Left colon (tissue), 2 donors: Measurements from ENCODE around the gene KRTAP12-1. TPM values are rescaled to one million over a fixed set of nuclear protein-coding genes. Genes with fewer than 3 reads are reported as not detected.
A peak's percentile ranks its signal among the peaks of the same experiment; 100 is the strongest.
"Not testable (repeated sequence)": the region's sequence is repeated elsewhere in the genome, so short reads cannot be mapped to it uniquely, and the experiment has no call there.

ENCODE experiments used
- ATAC-seq: fragments of 200-7000 bp; cut with Tn5 transposase; one replicate; pipeline ENCODE4 v1.9.1; 2020; ENCODE audit warnings: mild to moderate bottlenecking, moderate library complexity
- DNase-seq, 2 donors: peaks; one replicate each; pipeline ENCODE4 v3.0.0-alpha.2; 2020
- intact Hi-C, 2 donors: fragments of 100-400 bp; cut with DNase I in 1 of 2; cut with micrococcal nuclease in 1 of 2; formaldehyde crosslinking; loops; one replicate each; pipeline versions ENCODE4 v1.11.2 to v1.14.0; 2022; cut with DNase I, micrococcal nuclease
- total RNA-seq, 2 donors: library from RNA; stranded (reverse); fragmentation: NEBNext Ultra II Directional; extraction: Animal tissue kit (Norgen Biotek cat#: 25700); gene quantifications; one replicate each; pipeline ENCODE4 v1.2.1, GENCODE V29; 2021
- donor health status: DM: no; HTN: no; CAD: no.
- donor health status: DM: yes; HTN: yes; CAD: no.

The KRTAP12-1 gene
- total RNA-seq, 2 donors from 2014 or later = not detected

- DNase-seq = no peak
- intact Hi-C loops = no loop called here
- no peak for ATAC-seq
Measured at GRCh38 chr21:44684077-44684476, 2.1 kb upstream of the KRTAP12-1 start.

- no peak for DNase-seq
- intact Hi-C loops = no loop called here
- ATAC-seq = no peak
Measured at GRCh38 chr21:44682580-44683151, 703 bp upstream of the KRTAP12-1 start.

GRCh38 chr21:44681152-44681551 lies 811 bp downstream of the KRTAP12-1 start:
- intact Hi-C loops = no loop called here
- no peak for ATAC-seq
- no peak for DNase-seq

- ATAC-seq = no peak
- DNase-seq = no peak
- intact Hi-C loops = no loop called here
Measured at GRCh38 chr21:44677881-44678280, 4.1 kb downstream of the KRTAP12-1 start.

GRCh38 chr21:44671911-44672310 lies 10.1 kb downstream of the KRTAP12-1 start:
- no peak for DNase-seq
- intact Hi-C loops = no loop called here
- no peak for ATAC-seq

DNA sequence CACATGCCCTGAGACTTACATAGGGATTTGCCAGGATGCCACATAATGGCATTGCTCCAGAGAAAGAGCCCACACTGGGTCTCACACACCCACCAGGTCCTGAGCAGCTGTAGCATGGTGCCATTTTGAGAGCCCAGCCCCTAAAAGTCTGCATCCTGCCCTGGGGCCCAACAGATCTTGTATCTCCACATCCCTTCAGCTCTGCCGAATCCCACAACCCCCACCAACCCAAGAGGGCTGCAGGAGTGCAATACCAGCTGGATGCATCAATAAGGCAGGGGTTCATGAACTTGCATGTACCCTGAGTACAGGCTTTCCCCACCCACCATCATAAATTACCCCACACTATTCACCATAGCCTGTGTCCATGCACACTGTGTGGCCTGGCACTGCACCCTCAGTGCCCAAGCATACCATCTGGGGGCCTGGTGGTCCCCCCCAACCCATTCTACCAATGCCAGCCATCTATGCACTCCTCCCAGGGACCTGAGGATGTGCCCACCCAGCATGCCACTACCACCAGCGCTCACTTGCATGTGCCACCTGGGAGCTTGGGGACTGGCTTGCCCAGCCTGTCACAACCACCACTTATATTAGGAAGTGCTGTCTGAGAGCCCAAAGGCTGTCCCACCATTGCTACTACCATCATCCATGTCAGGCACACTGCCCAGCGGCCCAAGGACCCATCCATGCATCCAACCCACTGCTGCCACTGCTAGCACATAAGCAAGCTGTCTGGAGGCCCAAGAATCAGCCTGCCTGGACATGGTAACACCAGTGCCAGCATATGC lies 11.1 kb downstream of the KRTAP12-1 start:
- intact Hi-C loops = no loop called here
- no peak for DNase-seq
- no peak for ATAC-seq

DNA sequence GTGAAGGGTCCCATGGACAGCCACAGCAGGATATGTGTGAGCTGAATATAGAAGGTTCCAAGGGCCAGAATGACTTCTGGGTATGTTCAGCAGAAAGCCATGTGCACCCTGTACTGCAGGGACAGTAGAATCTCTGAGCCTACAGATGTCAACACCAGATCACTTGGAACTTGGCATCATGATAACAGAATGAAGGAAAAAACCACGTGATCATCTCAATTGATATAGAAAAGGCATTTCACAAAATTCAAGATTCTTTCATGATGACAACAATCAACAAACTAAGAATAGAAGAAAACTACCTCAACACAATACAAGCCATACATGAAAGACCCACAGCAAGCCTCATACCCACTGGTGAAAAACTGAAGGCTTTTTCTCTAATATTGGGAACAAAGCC lies 14.4 kb downstream of the KRTAP12-1 start:
- ATAC-seq (no peak), DNase-seq (no peak)
- intact Hi-C loops = no loop called here

DNA sequence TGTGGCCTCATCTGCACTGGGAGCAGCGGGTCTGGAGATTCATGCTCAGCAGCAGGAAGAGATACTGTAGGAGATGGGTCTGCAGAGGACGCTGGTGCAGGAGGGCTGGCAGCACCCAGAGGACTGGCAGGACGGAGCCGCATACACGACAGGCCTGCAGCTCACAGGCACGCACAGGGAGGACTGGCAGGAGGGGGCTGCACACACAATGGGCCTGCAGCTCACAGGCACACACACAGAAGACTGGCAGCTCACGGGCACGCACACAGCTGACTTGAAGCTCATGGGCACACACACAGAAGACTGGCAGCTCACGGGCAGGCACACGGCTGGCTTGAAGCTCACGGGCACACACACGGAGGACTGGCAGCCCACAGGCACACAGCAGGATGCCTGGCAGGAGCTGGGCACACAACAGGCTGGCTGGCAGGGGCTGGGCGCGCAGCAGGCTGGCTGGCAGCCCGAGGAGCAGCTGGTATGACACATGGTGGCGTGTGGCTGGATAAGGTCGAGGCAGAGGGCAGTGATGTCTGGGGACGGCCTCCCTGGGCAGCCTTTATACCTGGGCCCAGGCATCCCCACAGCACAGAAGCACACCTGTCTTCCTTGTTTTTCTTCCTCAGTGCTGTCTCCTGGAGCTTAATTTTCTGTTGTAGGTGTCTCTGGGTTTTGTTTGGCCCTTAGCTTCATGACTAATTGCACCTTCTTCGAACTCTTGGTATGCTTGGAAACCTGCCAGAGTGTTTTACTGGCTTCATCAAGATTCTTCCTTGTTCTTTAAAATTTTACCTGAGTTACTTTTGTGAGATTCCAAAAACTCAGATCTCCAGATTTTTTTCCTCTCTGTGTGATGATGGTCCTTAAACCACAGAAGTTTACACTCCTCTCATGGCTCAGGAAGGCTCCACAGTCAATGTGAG lies 15.3 kb downstream of the KRTAP12-1 start, which contains the start of gene KRTAP12-2:
Gene KRTAP12-2, minus strand, starts transcription at position 527 of the 920 bp plus-strand sequence. Its CDS starts 41 bp downstream, at position 486.
- intact Hi-C loops = no loop called here
- DNase-seq (no peak), ATAC-seq (no peak)

GRCh38 chr21:44664691-44665090 lies 17.3 kb downstream of the KRTAP12-1 start:
- intact Hi-C loops = no loop called here
- ATAC-seq = no peak
- DNase-seq = no peak

- DNase-seq, intact Hi-C loops, ATAC-seq: not testable (repeated sequence)
Measured at GRCh38 chr21:44661567-44661966, 20.4 kb downstream of the KRTAP12-1 start.

GRCh38 chr21:44658913-44659595 lies 22.9 kb downstream of the KRTAP12-1 start:
- ATAC-seq (no peak), DNase-seq (no peak)
- intact Hi-C loops = no loop called here

DNA sequence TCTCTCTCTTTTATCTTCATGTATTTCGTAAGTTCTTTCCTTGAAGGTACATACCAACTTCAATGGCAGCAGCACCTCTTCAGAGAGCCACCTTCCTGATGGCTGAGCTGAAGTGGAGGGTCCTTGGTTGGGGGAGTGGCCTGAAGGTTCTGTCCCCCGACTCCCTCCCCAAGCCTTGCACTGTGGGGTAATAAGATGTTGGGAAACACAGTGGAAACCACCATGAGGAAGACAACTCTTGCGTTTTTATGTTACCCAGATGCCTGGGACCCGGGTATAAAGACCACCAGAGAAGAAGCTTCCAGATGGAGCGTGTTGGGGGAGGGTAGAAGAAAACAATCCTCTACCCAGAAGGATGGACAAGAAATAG lies 23.4 kb downstream of the KRTAP12-1 start:
- DNase-seq (no peak), ATAC-seq (no peak)
- intact Hi-C loops = no loop called here

DNA sequence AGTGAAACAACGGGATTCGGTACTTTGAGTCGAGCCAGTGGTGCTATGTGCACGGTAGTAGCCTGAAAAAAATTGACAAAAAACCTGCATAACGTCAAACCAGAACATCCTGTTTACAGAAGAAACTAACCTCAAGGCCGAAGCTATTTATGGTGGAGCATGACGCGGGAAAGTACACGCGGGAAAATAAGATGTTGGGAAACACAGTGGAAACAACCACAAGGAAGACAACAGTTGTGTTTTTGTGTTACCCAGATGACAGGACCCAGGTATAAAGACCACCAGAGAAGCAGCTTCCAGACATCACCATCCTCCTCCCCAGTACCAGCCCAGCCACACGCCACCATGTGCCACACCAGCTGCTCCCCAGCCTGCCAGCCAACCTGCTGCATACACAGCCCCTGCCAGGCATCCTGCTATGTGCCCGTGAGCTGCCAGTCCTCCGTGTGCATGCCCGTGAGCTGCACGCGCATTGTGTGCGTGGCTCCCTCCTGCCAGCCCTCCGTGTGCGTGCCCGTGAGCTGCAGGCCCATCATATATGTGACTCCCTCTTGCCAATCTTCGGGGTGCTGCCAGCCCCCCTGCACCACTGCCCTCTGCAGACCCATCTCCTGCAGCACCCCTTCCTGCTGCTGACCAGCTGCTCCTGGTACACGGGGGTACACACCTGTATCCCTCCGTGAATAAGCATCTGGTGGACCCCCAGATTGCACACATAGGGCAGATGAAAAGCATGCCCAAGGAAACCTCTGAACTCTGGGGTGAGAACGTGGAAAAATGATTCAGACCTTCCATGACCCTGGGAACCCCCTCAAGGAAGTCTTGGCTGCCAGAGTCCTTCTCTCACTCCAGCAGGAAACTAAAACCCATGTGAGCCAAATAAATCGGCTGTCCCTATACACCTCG lies 24.1 kb downstream of the KRTAP12-1 start, which contains the start of gene KRTAP12-3:
Gene KRTAP12-3, plus strand, starts transcription at position 298 of the 906 bp plus-strand sequence. Its CDS starts 48 bp downstream, at position 346.
- no peak for DNase-seq
- intact Hi-C loops = no loop called here
- ATAC-seq = no peak

GRCh38 chr21:44656868-44657267 lies 25.1 kb downstream of the KRTAP12-1 start:
- ATAC-seq (no peak), DNase-seq (no peak)
- intact Hi-C loops = no loop called here

DNA sequence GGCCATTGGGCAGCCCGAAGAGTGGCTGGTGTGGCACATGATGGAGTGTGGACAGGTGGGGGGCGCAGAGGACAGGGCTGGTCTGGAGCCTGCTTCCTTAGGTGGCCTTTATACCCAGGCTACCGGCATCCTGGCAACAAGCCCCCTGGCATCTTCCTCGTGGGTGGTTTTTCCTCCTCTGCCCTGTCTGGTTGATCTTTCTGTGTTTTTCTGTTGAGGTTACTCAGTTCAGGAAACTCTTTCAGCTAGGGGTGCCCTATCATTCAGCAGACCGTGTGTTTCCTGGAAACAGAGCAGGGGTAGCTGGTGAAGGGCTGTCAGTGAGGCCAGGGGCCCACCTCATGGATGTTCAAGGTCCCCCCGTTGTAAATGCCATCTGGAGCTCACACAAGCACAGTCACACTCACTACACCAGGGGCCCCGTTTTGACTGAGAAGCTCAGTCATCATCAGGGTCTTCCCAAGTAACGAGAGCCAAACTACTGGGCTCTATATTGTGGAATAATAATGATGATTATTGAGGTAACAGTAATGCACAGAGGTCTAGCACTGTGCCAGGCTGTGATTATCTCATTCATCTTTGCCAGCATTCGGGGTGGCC lies 27.3 kb downstream of the KRTAP12-1 start, which contains the start of gene KRTAP12-4:
Gene KRTAP12-4, minus strand, starts transcription at position 84 of the 600 bp plus-strand sequence. Its CDS starts 45 bp downstream, at position 39.
- ATAC-seq (no peak), DNase-seq (no peak)
- intact Hi-C loops = no loop called here

DNA sequence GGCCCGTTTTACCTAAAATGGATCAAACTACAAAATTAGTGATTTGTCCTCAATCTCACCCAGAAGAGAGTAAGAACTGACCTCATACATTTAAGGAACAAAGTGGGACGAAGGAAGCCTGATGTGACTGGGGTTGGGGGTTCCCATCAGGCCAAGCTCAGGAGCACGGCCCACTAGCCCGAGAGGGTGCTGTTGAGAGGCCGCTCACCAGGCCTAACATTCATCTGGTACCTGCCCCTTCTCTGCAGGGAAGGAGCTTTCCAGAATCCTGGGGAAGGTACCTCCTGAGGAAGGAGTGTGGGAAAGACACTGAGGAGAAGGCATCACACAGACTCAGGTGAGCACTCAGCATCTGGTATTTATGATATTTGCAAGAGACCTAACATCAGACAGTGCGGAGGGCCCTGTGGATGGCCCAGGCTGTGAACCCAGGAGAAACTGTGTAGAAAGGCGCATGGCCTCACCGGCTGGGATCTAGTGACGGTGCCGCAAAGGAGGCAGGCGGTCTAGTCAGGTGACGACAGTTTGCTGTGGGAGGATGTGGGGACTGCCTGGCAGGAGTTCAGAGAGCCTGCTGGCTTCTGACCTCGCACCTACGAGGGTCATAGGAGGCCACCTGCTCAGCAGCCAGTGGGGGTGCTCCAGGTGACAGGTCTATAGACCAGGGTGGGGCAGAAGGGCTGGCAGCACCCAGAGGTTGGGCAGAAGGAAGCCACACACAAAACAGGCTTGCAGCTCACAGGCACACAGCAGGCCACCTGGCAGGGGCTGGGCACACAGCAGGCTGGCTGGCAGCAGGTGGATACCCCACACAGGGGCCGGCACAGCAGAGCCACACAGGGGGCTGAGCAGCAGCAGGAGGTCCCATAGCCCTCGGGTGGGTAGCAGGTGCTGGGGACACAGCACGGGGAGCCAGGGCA lies 28.0 kb downstream of the KRTAP12-1 start:
- intact Hi-C loops = no loop called here
- peak in 1 of 2 donors; percentile 18 for DNase-seq
- ATAC-seq = no peak
